Melanocyte of skin (primary cell): ENCODE measurements around the gene FAM237B. TPM values are rescaled to one million over a fixed set of nuclear protein-coding genes. Genes with fewer than 3 reads are reported as not detected.

ENCODE experiments used
- total RNA-seq, 2 donors: library from RNA; depleted of rRNA; stranded (reverse); fragments of >200 nt; gene quantifications; 2 replicates each; pipeline ENCODE4 v1.2.3, GENCODE V29; 2012

Gene FAM237B
- total RNA-seq = not detected

DNA sequence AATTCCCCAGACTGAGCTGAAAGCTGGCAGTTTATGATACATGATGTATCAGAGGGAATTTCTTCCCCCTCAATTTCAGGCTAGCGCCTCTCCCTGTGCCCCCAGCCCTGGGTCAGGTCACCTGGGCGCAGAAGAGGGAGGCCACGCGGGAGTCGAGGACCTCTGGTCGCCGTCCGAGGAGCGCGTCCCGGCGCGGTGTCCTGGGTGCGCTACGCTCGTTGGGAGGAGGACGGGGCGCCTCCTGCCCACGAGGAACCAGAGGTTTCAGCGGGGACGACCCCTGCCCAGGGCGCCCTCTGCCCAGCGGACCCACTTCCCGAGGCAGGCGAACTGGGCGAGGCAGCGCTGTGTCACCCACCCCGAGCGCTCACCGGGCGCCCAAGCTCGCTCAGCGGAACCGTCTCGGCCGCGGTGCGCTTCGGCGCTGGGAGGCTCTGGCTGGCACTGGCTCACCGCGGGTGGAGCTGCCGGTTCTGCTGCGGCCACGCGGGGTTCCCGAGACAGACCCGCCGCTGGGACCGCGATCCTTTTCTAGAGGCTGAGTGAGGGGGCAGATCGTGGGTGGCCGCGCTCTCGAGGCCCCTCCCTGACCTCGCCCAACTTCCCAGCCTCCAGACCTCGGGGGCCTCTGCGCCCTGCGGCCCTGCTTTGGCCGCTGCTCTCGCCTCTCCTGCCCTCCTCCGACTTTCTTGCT is at the start of gene FAM237B:
Gene FAM237B, minus strand, starts transcription at position 504 of the 694 bp plus-strand sequence. CDS start 1,556 bp downstream, outside the sequence.

DNA sequence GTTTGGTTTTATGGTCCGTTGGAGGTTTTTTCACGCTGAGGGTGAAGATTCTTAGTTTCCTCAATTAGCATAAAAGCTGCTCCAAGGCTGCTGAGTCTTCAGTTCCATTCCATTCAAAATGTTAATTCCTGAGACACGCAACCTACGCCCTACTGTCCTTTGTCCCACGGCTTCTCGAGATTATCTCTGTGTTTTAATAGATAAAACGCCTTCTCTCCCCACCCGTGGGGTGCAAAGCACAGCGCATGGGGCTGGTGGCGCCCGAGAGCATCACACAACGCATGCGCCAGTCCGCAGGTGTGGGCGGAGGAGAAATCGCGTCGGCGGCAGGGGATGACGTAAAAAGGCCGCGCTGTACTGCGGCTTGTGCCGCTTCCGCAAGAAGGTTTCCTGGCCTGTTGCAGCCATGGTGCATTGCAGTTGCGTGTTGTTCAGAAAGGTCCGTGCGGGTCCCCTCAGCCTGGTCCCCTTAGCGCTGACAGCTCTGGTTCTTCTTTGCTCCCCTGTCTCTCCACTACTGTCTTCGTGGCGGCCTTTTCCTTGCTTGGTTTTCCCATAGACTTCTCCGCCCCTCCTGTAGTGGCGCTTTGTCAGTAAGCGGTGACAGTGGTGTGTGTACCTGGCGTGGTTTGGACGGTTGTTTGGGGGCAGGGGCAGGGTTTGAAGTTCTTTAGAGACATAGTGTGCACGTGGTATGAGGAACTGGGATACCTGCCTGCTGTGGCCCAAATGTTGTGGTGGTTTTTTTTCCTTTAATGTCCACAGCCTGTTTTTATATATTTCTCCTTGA is 25.4 kb upstream of the FAM237B start, which contains the start of gene GTPBP10:
Gene GTPBP10, plus strand, starts transcription at position 381 of the 790 bp plus-strand sequence. Its CDS starts 26 bp downstream, at position 407.

Other genes with a start within 250 kb of the FAM237B start
- 10 to 100 TPM in 1 of 2 donors, 1 to 10 TPM in 1; 7.9 to 12.7 TPM for gene STEAP1, start 166.8 kb downstream of the FAM237B start, total RNA-seq
- gene STEAP2, start 109.6 kb downstream of the FAM237B start, total RNA-seq = 1 to 10 TPM in 1 of 2 donors, under 1 TPM in 1; 0.67 to 1.4 TPM
- gene CFAP69, start 76.1 kb downstream of the FAM237B start, total RNA-seq = 1 to 10 TPM in 1 of 2 donors, under 1 TPM in 1; 1.00 to 1.4 TPM
- 10 to 100 TPM; 13.7 to 18.9 TPM for gene GTPBP10, start 25.4 kb upstream of the FAM237B start, total RNA-seq
- gene CLDN12, start 82.2 kb upstream of the FAM237B start, total RNA-seq = 10 to 100 TPM; 29.6 to 45.0 TPM
- not detected for gene PTTG1IP2, start 148.3 kb upstream of the FAM237B start, total RNA-seq